Stimulated activated CD4-positive, alpha-beta T cell treated with anti-CD3 and anti-CD28 coated beads, TNF-alpha, amount 100 ng/mL, for 48 hours (primary cell): ENCODE measurements around the gene CLDN11.

Source experiments
- DNase-seq, 3 donors: peaks; one replicate each; pipeline ENCODE4 v3.0.0-alpha.2; 2020; ENCODE audit warnings: low read depth in 3 of 3

Gene CLDN11

DNA sequence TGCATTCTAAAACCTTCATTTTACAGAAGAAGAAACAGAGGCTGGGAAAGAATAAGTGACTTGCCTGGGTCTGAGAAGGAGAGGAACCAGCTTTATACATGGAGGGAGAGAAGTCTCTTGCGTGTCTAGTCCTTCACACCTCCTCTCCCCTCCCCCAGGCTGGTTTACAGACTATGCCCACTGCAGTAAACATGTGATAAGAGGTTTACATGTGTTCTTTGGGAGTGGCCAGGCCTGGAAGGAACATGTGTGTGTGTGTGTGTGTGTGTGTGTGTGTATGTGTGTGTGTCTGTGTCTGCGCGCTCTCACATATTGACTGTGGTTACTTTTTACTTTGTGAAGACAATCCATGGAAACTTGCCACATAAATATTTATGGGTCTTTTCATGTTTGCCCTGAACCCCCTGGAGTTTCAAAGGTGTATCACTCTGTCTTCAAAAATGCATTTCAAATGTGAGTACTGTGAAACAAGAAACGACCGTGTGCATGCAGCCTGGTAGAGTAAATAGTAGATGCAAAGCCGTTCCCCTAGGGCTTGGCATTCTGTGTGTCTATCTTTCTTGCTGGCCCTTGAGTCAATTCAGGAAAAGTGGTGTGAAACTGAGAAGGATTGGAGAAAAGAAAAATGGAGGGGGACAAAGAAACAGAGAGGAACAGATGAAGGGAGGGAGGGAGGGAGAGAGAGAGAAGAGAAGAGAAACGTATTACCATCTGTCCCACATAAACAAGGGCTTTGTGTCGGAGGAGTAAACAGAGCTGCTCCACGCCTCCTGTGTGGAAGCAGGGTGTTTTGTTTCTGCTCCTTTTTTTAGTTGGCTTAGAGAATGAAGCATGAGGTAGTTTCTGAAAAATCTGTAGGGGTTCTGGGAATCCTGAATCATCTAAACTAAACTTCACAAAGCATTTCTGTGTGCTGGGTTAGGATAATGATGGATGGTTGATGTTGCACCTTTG lies 51.7 kb downstream of the CLDN11 start:
- DNase-seq: no peak

DNA sequence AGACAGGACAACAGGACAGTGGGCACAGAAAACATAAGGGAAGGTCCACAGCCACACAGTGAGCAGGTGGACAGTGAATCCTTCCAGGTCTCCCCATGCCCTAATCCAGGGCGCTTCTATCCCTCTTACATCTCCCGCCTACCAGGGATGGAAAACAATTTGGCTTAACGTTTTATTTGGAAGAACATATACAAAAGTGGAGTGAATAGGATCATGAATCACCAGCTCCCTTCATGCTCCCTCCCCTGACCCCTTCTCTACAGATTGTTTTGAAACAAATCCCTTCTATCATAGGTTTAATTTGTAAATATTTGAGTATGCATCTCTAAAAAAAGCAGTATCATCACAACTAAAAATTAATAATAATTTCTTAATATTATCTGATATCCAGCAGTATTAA lies 52.5 kb downstream of the CLDN11 start:
- DNase-seq: no peak

DNA sequence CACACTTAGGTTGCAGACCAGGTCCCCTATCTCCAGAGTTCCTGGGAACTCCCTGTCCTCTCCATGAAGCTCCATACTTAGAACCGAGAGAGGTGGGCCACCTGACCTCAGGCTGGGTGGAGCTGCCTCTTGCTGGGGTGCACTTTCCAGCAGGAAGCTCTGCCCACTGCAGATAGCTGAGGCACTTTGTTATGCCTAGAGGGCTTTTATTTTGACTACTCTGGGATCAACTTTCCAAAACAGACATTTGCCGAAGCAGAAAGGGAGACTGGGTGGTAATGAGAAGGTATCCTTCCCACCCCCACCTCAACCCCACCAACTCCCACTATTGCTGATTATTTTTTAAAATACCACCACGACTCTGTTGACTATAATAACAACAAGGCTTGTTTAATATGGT lies 54.7 kb downstream of the CLDN11 start:
- no peak for DNase-seq

DNA sequence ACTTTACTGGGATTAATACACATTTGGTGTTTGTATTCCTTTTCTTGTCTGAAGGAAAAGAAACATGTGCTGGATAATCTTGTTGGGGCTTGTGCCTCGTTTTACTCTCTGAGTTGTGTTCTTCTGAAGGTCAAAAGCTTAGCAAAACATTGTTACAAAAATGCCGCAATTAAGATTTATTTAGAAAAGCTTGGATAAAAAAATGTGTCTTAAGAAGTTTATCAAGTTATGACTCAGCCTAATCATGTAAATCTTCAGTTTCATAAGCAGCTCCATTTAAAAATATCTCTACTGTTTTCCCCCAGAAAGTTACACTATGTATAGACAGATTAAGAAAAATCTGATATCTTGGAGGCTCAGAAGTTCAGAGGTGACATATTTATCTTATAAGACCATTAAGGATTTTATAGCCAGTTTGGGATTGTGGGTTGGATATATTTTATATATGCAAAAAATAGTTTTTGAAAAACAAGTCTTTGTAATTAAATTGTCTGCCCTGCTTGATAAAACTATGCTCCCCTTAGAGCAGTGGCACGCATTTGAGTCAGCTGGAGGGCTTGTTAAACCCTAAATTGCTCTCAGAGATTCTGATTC lies 56.5 kb downstream of the CLDN11 start:
- no peak for DNase-seq

DNA sequence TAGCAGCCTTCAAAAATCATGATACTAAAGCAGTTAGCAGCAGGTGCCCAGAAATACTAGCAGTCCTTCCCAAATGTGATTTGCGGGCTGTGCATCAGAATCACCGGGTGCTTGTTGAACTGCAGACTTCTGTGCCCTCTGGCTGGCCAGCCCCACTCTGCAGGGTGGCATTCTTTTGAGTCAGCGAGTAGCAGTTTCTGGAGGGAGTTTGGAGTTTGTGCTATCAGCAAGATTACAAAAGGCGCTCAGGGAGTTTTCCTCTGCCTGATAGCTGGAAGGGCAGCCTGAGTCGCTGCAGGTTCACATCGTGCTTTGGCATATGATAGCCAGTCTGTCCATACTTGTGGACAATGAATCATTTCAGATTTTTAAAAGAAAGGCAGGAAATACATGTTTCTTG lies 57.6 kb downstream of the CLDN11 start:
- DNase-seq: no peak

DNA sequence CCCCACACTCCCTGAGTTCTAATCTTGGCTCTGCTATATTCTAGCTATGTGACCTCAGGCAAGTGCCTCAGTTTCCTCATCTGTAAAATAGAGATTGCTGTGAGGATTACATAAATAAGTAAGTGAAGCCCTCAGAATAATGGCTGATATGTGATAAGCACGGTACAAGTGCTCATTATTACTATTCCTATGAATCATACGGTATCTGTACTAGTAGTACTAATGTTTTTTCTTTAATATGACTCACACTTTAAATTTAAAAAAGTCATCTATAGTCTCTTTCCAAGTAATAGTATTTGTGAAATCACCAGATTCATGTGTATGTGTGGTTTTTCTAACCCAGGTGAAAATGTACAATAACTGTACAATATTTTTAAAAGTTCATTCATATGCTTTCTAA lies 58.7 kb downstream of the CLDN11 start:
- DNase-seq: no peak

DNA sequence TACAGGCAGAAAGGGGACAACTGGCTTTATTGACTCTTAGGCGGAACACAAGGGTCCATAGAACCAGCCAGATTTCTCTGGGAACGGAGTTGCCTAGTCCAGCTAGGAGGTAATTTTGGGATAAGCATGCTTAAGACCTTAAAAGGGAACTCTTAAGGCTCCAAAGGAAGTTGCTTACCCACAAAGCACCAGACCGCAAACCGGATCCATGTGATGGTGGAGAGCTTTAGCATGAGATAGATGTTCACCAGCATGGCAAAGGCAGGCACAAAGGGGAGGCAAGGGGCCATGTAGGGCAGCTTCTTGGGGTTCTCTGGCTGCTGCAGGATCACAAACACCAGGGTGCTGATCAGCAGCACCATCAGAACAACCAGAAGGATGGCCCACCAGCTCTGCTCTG lies 61.4 kb downstream of the CLDN11 start:
- DNase-seq: no peak

DNA sequence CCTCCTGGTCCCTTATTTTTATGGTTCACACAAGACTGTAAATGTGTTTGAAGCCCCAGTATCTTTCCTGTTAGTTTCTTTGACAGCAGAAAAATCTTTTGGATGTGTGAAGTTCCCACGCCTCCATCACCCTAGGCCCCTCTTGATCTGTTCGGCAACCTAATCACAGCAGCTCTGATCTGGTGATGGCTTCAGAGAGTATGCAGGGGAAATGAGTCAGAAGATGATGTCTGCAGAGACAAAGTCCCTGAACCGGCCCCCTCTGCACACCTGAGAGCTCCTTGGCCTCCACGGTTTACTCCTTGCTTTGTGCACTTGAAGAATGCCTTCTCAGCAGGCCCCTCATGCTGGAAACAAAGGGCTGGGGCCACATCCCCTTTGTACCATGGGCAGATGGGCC lies 63.5 kb downstream of the CLDN11 start:
- no peak for DNase-seq

DNA sequence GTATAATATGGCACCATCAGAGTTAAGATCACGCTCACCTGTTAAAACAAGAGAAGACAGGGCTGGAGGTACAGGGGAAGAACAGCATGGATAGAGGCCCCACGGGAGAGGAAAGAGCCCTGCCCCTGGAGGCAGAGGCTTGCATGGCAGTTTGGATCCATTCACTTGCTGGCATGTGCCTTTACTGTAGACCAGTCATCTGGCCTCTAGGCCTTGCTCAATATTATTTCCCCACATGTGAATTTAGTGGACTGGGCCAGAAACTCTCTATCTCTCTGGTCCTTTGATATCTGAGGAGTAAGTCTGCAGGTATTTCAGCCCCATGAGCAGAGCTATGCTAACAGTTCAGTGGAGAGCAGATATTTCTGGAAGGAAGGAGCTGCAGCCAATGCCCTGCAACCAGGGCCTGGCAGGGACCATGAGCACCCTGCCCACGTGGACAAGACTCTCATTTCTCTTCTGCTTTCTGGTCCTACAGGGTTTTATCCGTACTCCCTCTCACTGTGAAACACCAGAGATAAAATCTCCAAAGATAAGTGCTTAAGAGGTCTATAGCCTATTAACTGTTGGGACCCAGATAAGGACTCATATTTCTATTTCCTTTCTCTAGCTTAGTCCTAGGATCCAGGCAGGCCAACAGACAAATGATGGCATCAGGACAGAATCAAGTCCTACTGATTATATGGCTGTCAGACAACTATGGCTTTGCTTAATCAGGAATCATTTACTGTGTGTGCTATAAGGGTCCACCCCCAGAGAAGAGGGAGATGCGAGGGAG lies 65.0 kb downstream of the CLDN11 start:
- no peak for DNase-seq
